ENCODE measurements around the gene UQCC5.

DNA sequence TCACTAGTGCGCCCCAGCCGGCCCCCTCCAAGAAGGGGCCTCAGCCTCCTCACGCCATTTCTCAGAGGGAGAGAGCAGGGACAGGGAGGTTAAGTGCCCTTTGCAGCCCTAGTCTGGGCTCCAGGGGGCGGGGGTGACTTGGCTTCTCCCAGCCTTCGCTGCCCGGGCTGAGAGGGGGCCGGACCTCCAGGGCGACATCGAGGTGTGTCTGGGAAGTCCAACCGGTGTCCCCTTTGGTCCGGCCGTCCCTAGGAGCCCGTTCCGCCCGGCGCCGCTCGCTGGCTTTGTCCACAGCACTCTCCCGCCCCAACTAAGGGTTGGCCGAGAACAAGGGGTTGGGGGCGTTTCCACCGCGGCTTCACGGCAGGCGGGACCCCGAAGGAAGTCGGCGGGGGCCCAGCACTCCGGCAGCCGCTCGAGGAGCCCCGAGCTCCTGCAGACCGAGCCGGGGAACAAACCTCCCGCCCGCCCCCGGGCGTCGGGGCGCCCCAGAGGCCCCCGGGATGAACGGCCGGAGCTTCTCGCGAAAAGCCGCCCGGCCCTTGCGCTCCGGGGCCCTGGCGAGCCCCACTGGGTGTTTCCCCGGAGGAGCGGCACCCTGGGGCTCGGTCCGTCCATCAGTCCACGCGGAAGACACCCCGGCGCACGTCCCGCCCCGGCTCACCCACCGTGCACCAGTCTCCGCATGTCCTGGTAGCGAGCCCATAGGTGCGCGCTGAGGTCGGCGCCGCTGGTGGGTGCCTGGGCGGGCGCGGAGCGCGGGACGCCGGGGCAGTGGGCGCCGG is 3.4 kb upstream of the UQCC5 start:
- TF ChIP-seq CTBP1 (IDR thresholded peaks at IDR 0.05; ENCODE audit: borderline replicate concordance) (no peak), FOXA1 (IDR thresholded peaks at IDR 0.05) (no peak), SP1 (IDR thresholded peaks at IDR 0.05) (no peak), ZNF384 (IDR thresholded peaks at IDR 0.05) (no peak), ELF4 (IDR thresholded peaks at IDR 0.05) (no peak), BHLHE40 (IDR thresholded peaks at IDR 0.05; ENCODE audit: borderline replicate concordance) (no peak), SUZ12 (IDR thresholded peaks at IDR 0.05) (no peak), HDGF (IDR thresholded peaks at IDR 0.05; ENCODE audit: borderline replicate concordance) (no peak), FOXM1 (IDR thresholded peaks at IDR 0.05; ENCODE audit: borderline replicate concordance) (no peak), L3MBTL2 (conservative IDR thresholded peaks at IDR 0.05) (no peak), TARDBP (IDR thresholded peaks at IDR 0.05) (no peak)
- TF ChIP-seq, protein P1, sequence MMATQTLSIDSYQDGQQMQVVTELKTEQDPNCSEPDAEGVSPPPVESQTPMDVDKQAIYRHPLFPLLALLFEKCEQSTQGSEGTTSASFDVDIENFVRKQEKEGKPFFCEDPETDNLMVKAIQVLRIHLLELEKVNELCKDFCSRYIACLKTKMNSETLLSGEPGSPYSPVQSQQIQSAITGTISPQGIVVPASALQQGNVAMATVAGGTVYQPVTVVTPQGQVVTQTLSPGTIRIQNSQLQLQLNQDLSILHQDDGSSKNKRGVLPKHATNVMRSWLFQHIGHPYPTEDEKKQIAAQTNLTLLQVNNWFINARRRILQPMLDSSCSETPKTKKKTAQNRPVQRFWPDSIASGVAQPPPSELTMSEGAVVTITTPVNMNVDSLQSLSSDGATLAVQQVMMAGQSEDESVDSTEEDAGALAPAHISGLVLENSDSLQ (IDR thresholded peaks at IDR 0.05), result no peak
